ENCODE measurements around the gene C16orf92.

The C16orf92 gene, protein sequence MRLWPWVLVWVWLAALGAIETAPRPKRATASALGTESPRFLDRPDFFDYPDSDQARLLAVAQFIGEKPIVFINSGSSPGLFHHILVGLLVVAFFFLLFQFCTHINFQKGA

DNA sequence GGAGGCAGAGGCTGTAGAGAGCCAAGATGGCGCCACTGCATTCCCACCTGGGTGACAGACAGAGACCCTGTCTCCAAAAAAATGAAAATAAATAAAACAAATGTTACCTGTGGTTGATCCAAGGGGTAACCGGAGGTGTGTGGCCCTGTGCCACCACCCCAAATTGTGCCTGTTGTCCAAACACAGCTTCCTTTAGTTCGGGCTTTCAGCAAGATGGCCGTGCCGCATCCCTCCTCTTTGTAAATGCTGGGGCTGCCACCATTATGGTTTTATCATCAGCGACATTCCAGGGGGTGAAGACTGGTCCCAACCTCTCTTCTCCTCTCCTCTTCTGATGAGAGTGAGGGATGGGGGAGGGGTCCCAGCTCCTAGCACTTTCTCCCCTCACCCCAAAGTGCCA, at the start of gene C16orf92:
C16orf92 (plus strand) TSS at position 312 of the 400 bp plus-strand sequence. CDS start 143 bp downstream, outside the sequence.
- Histone ChIP-seq H3K9ac (ENCODE audit: low read length) (no peak within 1 kb of the TSS), H3K4me3 (ENCODE audit: low read length) (no peak within 1 kb of the TSS), H3K36me3 (ENCODE audit: control insufficient read depth, insufficient read depth, low read length) (no peaks in the 10 kb centered on the region), H3K4me1 (ENCODE audit: control insufficient read depth, insufficient read depth, low read length) (no peaks in the 10 kb centered on the region), H3K27ac (ENCODE audit: low read depth, low read length) (no peak within 1 kb of the TSS), H3K27me3 (ENCODE audit: control insufficient read depth, insufficient read depth, low read length) (peaks cover 3% of the 10 kb centered on the region)

DNA sequence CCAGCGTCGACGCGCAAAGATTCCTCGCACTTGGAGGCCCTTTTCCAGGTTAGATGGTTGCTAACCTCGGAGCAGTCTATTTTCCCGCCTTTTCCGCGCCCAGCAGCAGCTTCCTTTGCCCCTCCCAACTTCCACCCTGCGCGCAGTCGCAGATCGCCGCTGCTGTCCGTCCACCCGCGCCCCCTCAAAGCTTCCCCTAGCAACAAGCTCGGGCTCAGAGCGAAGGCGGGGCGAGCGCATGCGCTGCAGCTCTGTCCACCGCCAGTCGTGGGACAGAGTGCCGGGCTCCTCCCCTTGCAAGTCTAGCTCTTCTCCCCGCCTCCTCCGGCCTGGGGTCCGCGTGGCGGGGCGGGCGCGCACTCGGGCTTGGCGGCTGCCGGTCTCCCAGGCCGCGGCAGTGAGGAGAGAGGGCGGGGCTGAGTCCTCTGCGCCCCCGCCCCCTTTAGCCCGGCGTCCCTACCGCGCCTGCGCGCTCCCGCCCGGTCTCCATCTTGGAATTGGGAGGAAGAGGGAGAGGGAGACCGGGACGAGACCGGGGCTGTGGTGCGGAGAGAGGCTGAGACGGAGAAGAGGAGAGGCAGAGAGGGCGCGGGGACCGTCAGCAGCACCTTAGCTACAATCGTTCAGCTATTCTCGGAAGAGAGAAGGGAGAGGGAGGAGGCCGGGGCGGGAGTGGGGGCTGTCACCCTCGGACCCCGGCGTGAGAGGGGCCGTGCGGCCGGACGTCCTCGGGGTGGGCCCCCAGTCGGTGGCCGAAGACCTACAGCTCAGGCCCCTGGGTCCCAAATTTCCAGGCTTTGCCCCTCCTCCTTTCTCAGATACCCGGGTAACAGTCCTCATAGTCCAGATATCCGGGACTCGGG, 49.4 kb upstream of the C16orf92 start, which contains the start of gene TAOK2:
TAOK2 (plus strand) TSS at position 485 of the 863 bp plus-strand sequence. CDS start 3,905 bp downstream, outside the sequence.
- H3K36me3 ChIP-seq (ENCODE audit: control insufficient read depth, insufficient read depth, low read length): peaks cover 15% of the 10 kb centered on the region
- peak within 1 kb of the TSS; percentile 90 for H3K27ac ChIP-seq (ENCODE audit: low read depth, low read length)

DNA sequence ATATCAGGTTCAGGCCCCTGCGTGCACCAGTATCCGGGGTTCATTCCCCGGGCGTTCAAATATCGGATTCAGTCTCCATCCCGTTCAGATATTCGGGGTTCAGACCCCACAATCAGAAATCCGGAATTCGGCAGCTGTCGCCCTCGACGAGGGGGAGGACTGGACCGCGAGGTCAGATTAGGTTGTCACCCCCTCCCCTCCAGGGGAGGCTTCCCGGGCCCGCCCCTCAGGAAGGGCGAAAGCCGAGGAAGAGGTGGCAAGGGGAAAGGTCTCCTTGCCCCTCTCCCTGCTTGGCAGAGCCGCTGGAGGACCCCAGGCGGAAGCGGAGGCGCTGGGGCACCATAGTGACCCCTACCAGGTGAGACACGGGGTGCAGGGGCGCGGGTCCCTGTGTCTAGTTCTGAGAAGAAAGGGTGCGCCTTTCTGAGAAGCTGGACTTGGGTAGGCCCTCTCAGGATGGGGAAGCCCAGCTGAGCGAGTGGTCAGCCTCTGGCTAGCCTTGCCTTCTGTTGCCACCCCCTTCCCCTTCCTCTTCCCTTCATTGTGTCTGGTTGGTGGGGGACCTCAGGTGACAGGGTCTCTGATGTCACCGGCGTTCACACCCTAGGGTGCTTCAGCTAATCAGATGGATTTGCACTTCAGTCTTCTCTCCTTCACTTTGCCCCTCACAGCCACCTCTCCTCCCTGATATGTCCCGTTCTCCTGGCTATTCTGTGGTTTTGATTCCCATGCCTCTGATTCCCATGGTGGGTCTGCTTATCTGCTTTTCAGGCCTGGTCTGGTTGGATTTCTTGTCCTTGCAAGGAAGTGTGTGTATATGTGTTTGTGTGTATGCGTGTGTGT, 48.5 kb upstream of the C16orf92 start:
- H3K36me3 ChIP-seq (ENCODE audit: control insufficient read depth, insufficient read depth, low read length): peaks cover 20% of the 10 kb centered on the region
- peaks cover 8% of the 10 kb centered on the region for H3K4me1 ChIP-seq (ENCODE audit: control insufficient read depth, insufficient read depth, low read length)
- H3K27me3 ChIP-seq (ENCODE audit: control insufficient read depth, insufficient read depth, low read length): no peaks in the 10 kb centered on the region
- H3K27ac ChIP-seq (ENCODE audit: low read depth, low read length): peak overlapping the region; percentile 90
- peak overlapping the region; percentile 72 for H3K9ac ChIP-seq (ENCODE audit: low read length)
- H3K4me3 ChIP-seq (ENCODE audit: low read length): peak overlapping the region; percentile 98

More for the DNA sequence above, 49.4 kb upstream of the C16orf92 start, which contains the start of gene TAOK2:
- H3K9ac ChIP-seq (ENCODE audit: low read length): peak within 1 kb of the TSS; percentile 72
- peak within 1 kb of the TSS; percentile 98 for H3K4me3 ChIP-seq (ENCODE audit: low read length)
- peaks cover 8% of the 10 kb centered on the region for H3K4me1 ChIP-seq (ENCODE audit: control insufficient read depth, insufficient read depth, low read length)
- no peaks in the 10 kb centered on the region for H3K27me3 ChIP-seq (ENCODE audit: control insufficient read depth, insufficient read depth, low read length)

DNA sequence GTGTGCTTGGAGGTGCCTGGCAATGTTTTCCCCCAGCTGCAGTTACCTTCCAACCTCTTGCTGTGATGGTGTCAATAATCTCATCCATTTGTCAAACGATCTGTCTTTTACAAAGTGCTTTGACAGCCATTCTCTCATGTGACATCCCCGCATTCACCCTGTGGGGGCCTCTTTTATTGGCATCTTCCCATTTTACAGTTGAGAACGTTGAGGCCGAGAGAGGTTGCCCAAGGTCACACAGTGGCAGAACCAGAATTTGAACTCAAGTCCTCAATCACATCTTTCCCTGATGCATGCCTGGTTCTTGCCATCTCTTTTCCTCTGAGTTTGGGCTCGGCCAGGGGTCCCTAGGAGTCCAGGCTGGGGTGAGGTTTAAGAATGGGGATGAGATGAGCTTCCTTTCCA, 47.9 kb upstream of the C16orf92 start:
- Histone ChIP-seq H3K27ac (ENCODE audit: low read depth, low read length) (no peak overlapping the region), H3K27me3 (ENCODE audit: control insufficient read depth, insufficient read depth, low read length) (no peaks in the 10 kb centered on the region), H3K36me3 (ENCODE audit: control insufficient read depth, insufficient read depth, low read length) (peaks cover 26% of the 10 kb centered on the region), H3K9ac (ENCODE audit: low read length) (no peak overlapping the region), H3K4me1 (ENCODE audit: control insufficient read depth, insufficient read depth, low read length) (peaks cover 8% of the 10 kb centered on the region), H3K4me3 (ENCODE audit: low read length) (peak overlapping the region; percentile 98)

DNA sequence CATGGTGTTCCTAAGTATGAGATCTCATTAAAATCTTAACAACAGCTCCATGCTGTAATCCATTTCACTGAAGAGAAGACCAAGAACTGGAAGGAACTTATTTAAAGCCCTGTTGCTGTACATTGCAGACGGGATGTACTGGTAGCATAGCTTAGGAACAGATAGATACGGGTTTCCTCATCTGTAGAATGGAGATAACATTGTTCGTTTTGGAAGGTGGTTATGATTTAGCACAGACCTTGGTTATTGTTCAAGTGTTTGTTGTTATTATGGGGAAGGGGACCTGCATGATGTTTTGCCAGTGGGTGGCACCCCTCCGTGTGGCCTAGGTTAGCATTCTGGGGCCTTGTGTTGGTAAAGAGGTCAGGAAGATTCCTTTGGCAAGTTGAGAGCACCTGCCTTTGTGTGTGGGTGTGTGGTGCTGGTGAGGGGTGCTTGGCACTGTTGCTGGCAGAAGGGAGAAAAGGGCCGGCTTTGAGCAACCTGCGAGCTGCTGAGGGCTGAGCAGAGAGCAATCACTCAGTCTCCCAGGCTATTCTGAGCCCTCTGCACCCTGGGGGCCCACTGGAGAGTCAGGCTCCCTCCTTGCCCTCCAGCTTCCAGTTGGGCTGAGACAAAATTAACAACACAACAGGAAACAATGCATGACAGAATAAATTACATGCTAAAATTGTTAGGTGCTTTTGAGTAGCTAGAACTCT, 47.0 kb upstream of the C16orf92 start:
- Histone ChIP-seq H3K27ac (ENCODE audit: low read depth, low read length) (no peak overlapping the region), H3K4me1 (ENCODE audit: control insufficient read depth, insufficient read depth, low read length) (peaks cover 8% of the 10 kb centered on the region), H3K4me3 (ENCODE audit: low read length) (peak overlapping the region; percentile 98), H3K9ac (ENCODE audit: low read length) (no peak overlapping the region), H3K36me3 (ENCODE audit: control insufficient read depth, insufficient read depth, low read length) (peaks cover 29% of the 10 kb centered on the region), H3K27me3 (ENCODE audit: control insufficient read depth, insufficient read depth, low read length) (no peaks in the 10 kb centered on the region)

DNA sequence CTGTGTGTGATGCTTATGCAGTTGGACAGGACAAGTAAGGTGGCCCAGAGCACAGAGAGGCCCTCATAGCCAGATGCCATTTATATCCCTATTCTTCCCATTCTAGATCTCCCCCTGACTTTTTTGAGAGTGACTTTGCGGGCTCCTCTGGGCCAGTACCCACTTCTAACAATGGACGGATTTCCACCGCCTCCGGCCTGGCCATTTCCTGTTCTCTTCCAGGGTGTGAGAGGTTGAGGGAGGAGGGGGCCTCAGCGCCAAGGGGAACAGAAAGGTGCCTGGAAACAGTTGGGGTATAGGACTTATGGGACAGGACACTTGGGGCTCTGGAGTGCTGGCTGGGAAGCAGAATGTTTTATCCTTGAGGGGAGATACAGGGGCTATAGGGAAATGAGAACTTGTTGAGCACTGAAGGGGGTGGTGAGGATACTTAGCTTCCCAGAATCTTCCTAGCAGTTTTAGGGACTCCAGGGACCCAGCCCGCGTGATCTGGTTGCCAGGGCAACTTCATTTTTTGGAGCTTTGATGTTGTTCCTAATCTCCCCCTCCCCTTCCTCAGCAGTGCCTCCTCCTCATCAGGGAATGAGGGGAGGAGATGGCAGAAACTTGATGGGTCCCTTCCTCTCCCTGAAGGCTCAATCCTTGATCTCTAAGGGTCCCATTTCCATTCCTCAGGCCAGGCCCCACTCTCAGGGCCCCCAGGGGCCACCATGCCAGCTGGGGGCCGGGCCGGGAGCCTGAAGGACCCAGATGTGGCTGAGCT, 45.8 kb upstream of the C16orf92 start:
- Histone ChIP-seq H3K4me1 (ENCODE audit: control insufficient read depth, insufficient read depth, low read length) (peaks cover 8% of the 10 kb centered on the region), H3K4me3 (ENCODE audit: low read length) (no peak overlapping the region), H3K9ac (ENCODE audit: low read length) (no peak overlapping the region), H3K27ac (ENCODE audit: low read depth, low read length) (no peak overlapping the region), H3K27me3 (ENCODE audit: control insufficient read depth, insufficient read depth, low read length) (no peaks in the 10 kb centered on the region), H3K36me3 (ENCODE audit: control insufficient read depth, insufficient read depth, low read length) (peaks cover 33% of the 10 kb centered on the region)

DNA sequence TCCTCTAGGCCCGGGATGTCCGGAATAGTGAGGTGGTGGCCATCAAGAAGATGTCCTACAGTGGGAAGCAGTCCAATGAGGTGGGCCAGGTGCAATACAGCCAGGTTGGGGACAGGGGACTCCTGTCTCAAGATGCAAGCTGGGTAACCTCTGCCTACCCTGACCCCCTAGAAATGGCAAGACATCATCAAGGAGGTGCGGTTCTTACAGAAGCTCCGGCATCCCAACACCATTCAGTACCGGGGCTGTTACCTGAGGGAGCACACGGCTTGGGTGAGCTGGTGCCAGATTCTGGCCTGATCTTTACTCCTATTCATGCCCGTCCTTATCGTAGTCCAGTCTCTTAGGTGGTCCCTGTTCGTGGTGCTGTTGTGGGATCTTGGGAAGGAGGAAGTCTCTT, 44.9 kb upstream of the C16orf92 start:
- H3K27ac ChIP-seq (ENCODE audit: low read depth, low read length): no peak overlapping the region
- peaks cover 41% of the 10 kb centered on the region for H3K36me3 ChIP-seq (ENCODE audit: control insufficient read depth, insufficient read depth, low read length)
- H3K9ac ChIP-seq (ENCODE audit: low read length): no peak overlapping the region
- H3K4me1 ChIP-seq (ENCODE audit: control insufficient read depth, insufficient read depth, low read length): peaks cover 8% of the 10 kb centered on the region
- H3K27me3 ChIP-seq (ENCODE audit: control insufficient read depth, insufficient read depth, low read length): no peaks in the 10 kb centered on the region
- no peak overlapping the region for H3K4me3 ChIP-seq (ENCODE audit: low read length)

DNA sequence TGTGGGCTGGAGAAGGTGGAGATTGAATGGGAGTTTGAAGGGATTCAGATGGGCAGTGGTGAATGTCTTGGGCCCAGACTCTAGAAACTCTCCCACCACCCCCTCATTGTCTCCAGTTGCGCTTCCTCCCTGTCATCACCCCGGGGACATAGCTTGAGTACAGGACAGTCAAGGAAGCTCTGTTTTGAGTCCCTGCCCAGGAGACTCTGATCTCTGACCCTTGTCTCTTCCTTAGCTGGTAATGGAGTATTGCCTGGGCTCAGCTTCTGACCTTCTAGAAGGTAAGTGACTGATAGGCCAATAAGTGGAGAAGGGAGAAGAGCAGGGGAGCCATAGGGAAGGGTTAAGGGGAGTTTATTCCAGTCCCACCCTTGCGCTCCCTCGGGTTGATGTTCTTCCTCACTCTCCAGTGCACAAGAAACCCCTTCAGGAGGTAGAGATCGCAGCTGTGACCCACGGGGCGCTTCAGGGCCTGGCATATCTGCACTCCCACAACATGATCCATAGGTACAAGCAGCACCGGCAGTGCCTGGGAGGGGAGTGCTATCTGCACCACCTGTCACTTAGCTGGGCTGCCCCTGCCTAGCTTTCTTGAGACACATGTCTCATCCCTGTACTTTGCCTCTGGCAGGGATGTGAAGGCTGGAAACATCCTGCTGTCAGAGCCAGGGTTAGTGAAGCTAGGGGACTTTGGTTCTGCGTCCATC, 44.3 kb upstream of the C16orf92 start:
- Histone ChIP-seq H3K4me1 (ENCODE audit: control insufficient read depth, insufficient read depth, low read length) (peaks cover 8% of the 10 kb centered on the region), H3K27me3 (ENCODE audit: control insufficient read depth, insufficient read depth, low read length) (no peaks in the 10 kb centered on the region), H3K4me3 (ENCODE audit: low read length) (no peak overlapping the region), H3K36me3 (ENCODE audit: control insufficient read depth, insufficient read depth, low read length) (peaks cover 48% of the 10 kb centered on the region), H3K9ac (ENCODE audit: low read length) (no peak overlapping the region), H3K27ac (ENCODE audit: low read depth, low read length) (no peak overlapping the region)

DNA sequence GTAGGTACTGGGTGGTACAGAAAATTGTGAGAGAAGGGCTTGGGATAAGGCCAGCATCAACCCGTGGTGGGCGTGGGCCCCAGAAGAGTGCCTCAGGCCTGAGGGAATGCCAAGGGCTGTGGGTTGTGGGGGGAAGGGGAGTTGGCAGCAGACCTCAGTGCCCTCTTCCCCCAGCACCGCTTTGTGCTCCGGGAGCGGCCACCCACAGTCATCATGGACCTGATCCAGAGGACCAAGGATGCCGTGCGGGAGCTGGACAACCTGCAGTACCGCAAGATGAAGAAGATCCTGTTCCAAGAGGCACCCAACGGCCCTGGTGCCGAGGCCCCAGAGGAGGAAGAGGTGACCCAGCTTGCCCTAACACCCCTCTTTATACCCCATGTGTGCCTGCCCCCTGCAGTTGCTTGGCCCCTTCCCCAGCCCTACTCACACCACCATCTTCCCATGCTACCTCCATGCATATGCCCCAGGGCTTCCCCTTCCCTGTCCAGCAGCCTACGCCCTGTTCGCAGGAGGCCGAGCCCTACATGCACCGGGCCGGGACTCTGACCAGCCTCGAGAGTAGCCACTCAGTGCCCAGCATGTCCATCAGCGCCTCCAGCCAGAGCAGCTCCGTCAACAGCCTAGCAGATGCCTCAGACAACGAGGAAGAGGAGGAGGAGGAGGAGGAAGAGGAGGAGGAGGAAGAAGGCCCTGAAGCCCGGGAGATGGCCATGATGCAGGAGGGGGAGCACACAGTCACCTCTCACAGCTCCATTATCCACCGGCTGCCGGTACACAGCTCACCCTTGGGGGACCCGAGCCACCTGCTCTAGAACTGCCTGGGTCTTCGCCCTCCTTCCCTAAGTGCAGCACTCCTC, 40.2 kb upstream of the C16orf92 start:
- Histone ChIP-seq H3K27me3 (ENCODE audit: control insufficient read depth, insufficient read depth, low read length) (no peaks in the 10 kb centered on the region), H3K27ac (ENCODE audit: low read depth, low read length) (no peak overlapping the region), H3K4me3 (ENCODE audit: low read length) (no peak overlapping the region), H3K9ac (ENCODE audit: low read length) (no peak overlapping the region), H3K4me1 (ENCODE audit: control insufficient read depth, insufficient read depth, low read length) (no peaks in the 10 kb centered on the region), H3K36me3 (ENCODE audit: control insufficient read depth, insufficient read depth, low read length) (peaks cover 74% of the 10 kb centered on the region)

DNA sequence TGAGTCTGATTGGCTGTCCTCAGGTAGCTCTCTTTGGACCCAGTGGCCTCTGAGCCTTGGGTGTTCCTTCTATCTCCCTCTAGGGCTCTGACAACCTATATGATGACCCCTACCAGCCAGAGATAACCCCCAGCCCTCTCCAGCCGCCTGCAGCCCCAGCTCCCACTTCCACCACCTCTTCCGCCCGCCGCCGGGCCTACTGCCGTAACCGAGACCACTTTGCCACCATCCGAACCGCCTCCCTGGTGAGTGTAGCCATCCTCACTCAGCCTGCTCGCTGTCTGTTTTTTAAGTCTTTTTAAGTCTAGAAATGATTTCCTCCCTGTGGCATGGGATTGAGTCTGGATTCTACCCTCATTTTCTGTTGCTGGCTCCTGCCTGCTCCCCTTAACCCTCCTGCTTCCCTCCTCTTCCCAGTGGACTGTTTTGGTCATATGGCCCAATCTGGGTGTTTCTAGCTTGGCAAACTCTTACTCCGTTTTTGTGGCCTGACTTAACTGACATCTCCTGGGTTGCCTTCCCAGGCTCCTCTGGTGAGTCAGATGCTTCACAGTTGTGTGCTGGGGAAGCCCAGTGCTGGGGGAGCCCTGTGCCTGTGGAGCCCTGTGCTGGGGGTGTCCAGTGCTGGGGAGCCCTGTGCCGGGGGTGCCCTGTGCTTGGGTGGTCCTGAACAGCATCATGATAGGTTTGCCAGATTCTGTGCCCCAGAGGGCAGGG, 39.4 kb upstream of the C16orf92 start:
- Histone ChIP-seq H3K36me3 (ENCODE audit: control insufficient read depth, insufficient read depth, low read length) (peaks cover 67% of the 10 kb centered on the region), H3K4me3 (ENCODE audit: low read length) (no peak overlapping the region), H3K27ac (ENCODE audit: low read depth, low read length) (no peak overlapping the region), H3K4me1 (ENCODE audit: control insufficient read depth, insufficient read depth, low read length) (no peaks in the 10 kb centered on the region), H3K27me3 (ENCODE audit: control insufficient read depth, insufficient read depth, low read length) (no peaks in the 10 kb centered on the region), H3K9ac (ENCODE audit: low read length) (no peak overlapping the region)

All from rectal smooth muscle tissue (tissue), 1 donor.